ENCODE measurements around the gene CCDC34. TPM values are rescaled to one million over a fixed set of nuclear protein-coding genes. Genes with fewer than 3 reads are reported as not detected.
A peak's percentile ranks its signal among the peaks of the same experiment; 100 is the strongest.

CCDC34 gene
- total RNA-seq, 4 donors from 2014 or later = 2.6 to 4.8 (median 3.9) TPM; not detected in 1

GRCh38 chr11:27291302-27291889 is 71.6 kb downstream of the CCDC34 start:
- no peak overlapping the region for H3K4me3 ChIP-seq
- H3K9me3 ChIP-seq = no peaks in the 10 kb centered on the region
- H3K27ac ChIP-seq = peak overlapping the region in 3 of 4 donors; percentile 3 to 73 (median 67)
- H3K4me1 ChIP-seq = peaks cover 0 to 19% (median 0%) of the 10 kb centered on the region in 4 donors
- no peaks in the 10 kb centered on the region for H3K27me3 ChIP-seq
- TF ChIP-seq CTCF (IDR thresholded peaks at IDR 0.05) (peak in 2 of 6 experiments; percentile 19 to 36), POLR2A (IDR thresholded peaks at IDR 0.05) (no peak)
- peak in 2 of 3 donors; percentile 69 to 86 for DNase-seq
- H3K36me3 ChIP-seq = no peaks in the 10 kb centered on the region

DNA sequence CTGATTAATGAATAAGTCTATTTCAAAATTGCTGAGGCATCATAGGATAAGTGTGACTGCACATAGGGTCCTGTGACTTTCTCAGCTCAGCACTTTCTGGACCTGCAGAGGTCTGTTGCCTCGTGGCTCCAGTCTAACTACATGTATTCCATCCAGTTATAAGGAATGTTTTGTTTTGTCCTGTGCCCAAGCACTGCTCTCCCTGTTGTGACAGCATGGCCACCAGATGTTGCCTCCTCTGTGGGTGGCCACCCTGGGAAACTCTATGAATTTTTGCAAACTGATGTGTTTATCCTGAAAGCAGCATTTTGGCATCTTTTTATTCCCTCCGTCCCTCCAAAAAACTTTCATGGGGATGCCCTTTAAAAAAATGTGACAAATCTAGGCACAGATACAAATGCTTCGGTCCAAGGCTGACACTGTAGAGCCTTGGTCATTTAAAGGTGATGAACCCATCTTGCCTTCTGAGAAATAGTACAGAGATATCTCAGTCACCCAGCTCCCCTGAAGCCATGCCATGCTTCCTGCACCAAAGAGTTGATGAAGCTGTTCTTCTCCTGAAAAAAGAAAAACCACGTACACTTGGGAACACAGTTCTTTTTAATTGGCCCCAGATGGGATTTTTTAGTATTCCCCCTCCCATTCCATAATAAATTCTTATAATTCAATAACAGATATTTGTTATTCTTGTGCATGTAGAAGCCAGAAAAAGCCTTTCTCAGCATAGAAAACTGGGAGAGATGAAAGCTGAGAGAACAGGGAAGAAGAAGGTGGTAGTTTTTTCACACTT is 72.6 kb downstream of the CCDC34 start:
- Histone ChIP-seq H3K27ac (peak overlapping the region in 2 of 4 donors; percentile 3 to 73), H3K27me3 (no peaks in the 10 kb centered on the region), H3K9me3 (no peaks in the 10 kb centered on the region), H3K4me1 (peaks cover 0 to 19% (median 0%) of the 10 kb centered on the region in 4 donors), H3K36me3 (no peaks in the 10 kb centered on the region), H3K4me3 (no peak overlapping the region)
- DNase-seq = no peak
- TF ChIP-seq POLR2A (IDR thresholded peaks at IDR 0.05) = no peak
- no peak for TF ChIP-seq CTCF (IDR thresholded peaks at IDR 0.05)

Other genes starting within 250 kb of the CCDC34 start
- 100 to 1,000 TPM in 3 of 4 donors, 10 to 100 TPM in 1; 29.7 to 134 (median 119) TPM for gene LGR4, start 109.6 kb upstream of the CCDC34 start, total RNA-seq
- gene LIN7C, start 143.6 kb upstream of the CCDC34 start, total RNA-seq = 10 to 100 TPM; 26.4 to 41.2 (median 34.6) TPM

Measured in Peyer's patch (tissue), 4 donors.